ENCODE results near the gene COASY. TPM values are rescaled to one million over a fixed set of nuclear protein-coding genes. Genes with fewer than 3 reads are reported as not detected.

Gene COASY
- total and polyA plus RNA-seq, 2 of the 4 experiments (the other 2 are of a cell fraction): 10.6 to 44.0 TPM

GRCh38 chr17:42529061-42529460 lies 32.9 kb upstream of the COASY start:
- no peak for DNase-seq
- no peak overlapping the region for H2BK5ac ChIP-seq (ENCODE audit: low read depth, low read length, poor library complexity, severe bottlenecking)
- H3K4ac ChIP-seq (ENCODE audit: low read depth, low read length): 0 out of 2 replicates have a peak overlapping the region, but pooled peaks have one; percentile 29
- H3K56ac ChIP-seq (ENCODE audit: extremely low read depth, insufficient read depth, low read length): no peak overlapping the region
- peaks cover 21% of the 10 kb centered on the region for H3K4me1 ChIP-seq (ENCODE audit: control insufficient read depth, insufficient read depth, low read length)
- no peak overlapping the region for H2AFZ ChIP-seq (replicated peaks; ENCODE audit: low read length, poor library complexity)
- intact Hi-C loops (cut with micrococcal nuclease) (loop anchor here (5.0 to 10.0 kb wide), 3 partner anchors 307 to 567 kb away; no protein-coding TSS in a partner anchor), dilution Hi-C loops (cut with HindIII; ENCODE audit: low sequenced_read_pairs, unreplicated experiment) (no loop called here), in situ Hi-C loops (cut with MboI; ENCODE audit: low sequenced_read_pairs) (loop anchor here (5.0 to 10.0 kb wide), 2 partner anchors 102 to 304 kb away; no protein-coding TSS in a partner anchor)
- no peak overlapping the region for H3K23ac ChIP-seq (ENCODE audit: low read depth, low read length)
- no peak overlapping the region for H3K14ac ChIP-seq (replicated peaks; ENCODE audit: low read depth, low read length)
- H4K91ac ChIP-seq (ENCODE audit: insufficient read depth, low read depth, low read length): no peak overlapping the region
- TF ChIP-seq FOS (IDR thresholded peaks at IDR 0.05; ENCODE audit: low read depth, low read length) (no peak), CEBPB (IDR thresholded peaks at IDR 0.05; ENCODE audit: low read depth, low read length) (no peak), NFE2L2 (IDR thresholded peaks at IDR 0.05; ENCODE audit: low read depth, low read length) (no peak), RAD21 (IDR thresholded peaks at IDR 0.05; ENCODE audit: low read length) (no peak), MAZ (IDR thresholded peaks at IDR 0.05; ENCODE audit: borderline replicate concordance, low read depth, low read length) (no peak), CHD1 (IDR thresholded peaks at IDR 0.05; ENCODE audit: low read depth, low read length) (no peak)
- H3K36me3 ChIP-seq (ENCODE audit: control insufficient read depth, insufficient read depth, low read length): no peaks in the 10 kb centered on the region
- POLR2A ChIA-PET (ENCODE audit: unreplicated experiment): no interaction called here
- no peaks in the 10 kb centered on the region for H4K20me1 ChIP-seq (ENCODE audit: insufficient read depth, low read length)
- ATAC-seq (ENCODE audit: low read depth): no peak
- H4K5ac ChIP-seq (ENCODE audit: low read depth, low read length): no peak overlapping the region
- no peak overlapping the region; the same call in 1 of the 2 replicates for H2BK120ac ChIP-seq (ENCODE audit: low read depth, low read length)
- H2BK15ac ChIP-seq (ENCODE audit: low read depth, low read length): no peak overlapping the region; the same call in 2 of the 3 replicates
- peaks cover 0 to 9% of the 10 kb centered on the region in 2 experiments; a peak in 2 of 4 replicates for H3K79me1 ChIP-seq (ENCODE audit: low read depth in 1 of 2, low read length in 2 of 2)
- no peak overlapping the region for H3K4me3 ChIP-seq (ENCODE audit: insufficient read depth, low read depth, low read length)
- CTCF ChIA-PET: no interaction called here
- no peak overlapping the region for H4K8ac ChIP-seq (ENCODE audit: low read depth in 2 of 2, low read length in 2 of 2)
- H3K27ac ChIP-seq (ENCODE audit: insufficient read depth, low read length): no peak overlapping the region
- H3K9ac ChIP-seq (ENCODE audit: low read depth, low read length): no peak overlapping the region
- H3K27me3 ChIP-seq (ENCODE audit: control insufficient read depth, insufficient read depth, low read length): no peaks in the 10 kb centered on the region
- H2AK5ac ChIP-seq (ENCODE audit: low read depth, low read length): peak overlapping the region; percentile 49
- BruUV-seq (replicated peaks): no TSS peak
- H2BK20ac ChIP-seq (ENCODE audit: low read depth, low read length): no peak overlapping the region
- 75% methylated on average over 2 of the region's 3 CpGs; no CpG with 5 or more reads in 1 of the 2 experiments for whole genome bisulfite sequencing, 2 experiments (ENCODE audit: extremely low coverage in 2 of 2, insufficient read length in 1 of 2)
- H3K4me2 ChIP-seq (ENCODE audit: low read depth, low read length): no peak overlapping the region
- no peak overlapping the region for H3K18ac ChIP-seq (ENCODE audit: low read depth, low read length)
- no peak overlapping the region for H2AK9ac ChIP-seq (replicated peaks; ENCODE audit: low read depth, low read length, poor library complexity)
- H3K9me1 ChIP-seq (ENCODE audit: insufficient read depth, low read length): peaks cover 14% of the 10 kb centered on the region; the same call in 1 of the 2 replicates
- H3K9me3 ChIP-seq (ENCODE audit: control insufficient read depth, insufficient read depth, low read length): no peaks in the 10 kb centered on the region

All from IMR-90 (cell line).